Epithelial cell of proximal tubule (primary cell): ENCODE data around the gene DCTN4. TPM values are rescaled to one million over a fixed set of nuclear protein-coding genes. Genes with fewer than 3 reads are reported as not detected.

Source experiments
- DNase-seq: peaks from one replicate; pipeline ENCODE4 v3.0.0-alpha.2; 2011; ENCODE audit warnings: low read depth
- H3K4me3 ChIP-seq: 2 replicates; pipeline ENCODE4 v1.5.1; 2011; ENCODE audit warnings: low read depth, mild to moderate bottlenecking, low read length
- total RNA-seq: library from RNA; depleted of rRNA; stranded (reverse); fragments of >200 nt; gene quantifications from 2 replicates; pipeline ENCODE4 v1.2.3, GENCODE V29; 2015
- TF ChIP-seq, protein P1 (sequence below): conservative IDR thresholded peaks from 2 replicates; pipeline ENCODE4 v1.5.1; 2012; ENCODE audit warnings: low read depth, mild to moderate bottlenecking, low read length

Gene DCTN4
- total RNA-seq, 1 donor from 2014 or later = 29.0 TPM

- TF ChIP-seq, protein P1, sequence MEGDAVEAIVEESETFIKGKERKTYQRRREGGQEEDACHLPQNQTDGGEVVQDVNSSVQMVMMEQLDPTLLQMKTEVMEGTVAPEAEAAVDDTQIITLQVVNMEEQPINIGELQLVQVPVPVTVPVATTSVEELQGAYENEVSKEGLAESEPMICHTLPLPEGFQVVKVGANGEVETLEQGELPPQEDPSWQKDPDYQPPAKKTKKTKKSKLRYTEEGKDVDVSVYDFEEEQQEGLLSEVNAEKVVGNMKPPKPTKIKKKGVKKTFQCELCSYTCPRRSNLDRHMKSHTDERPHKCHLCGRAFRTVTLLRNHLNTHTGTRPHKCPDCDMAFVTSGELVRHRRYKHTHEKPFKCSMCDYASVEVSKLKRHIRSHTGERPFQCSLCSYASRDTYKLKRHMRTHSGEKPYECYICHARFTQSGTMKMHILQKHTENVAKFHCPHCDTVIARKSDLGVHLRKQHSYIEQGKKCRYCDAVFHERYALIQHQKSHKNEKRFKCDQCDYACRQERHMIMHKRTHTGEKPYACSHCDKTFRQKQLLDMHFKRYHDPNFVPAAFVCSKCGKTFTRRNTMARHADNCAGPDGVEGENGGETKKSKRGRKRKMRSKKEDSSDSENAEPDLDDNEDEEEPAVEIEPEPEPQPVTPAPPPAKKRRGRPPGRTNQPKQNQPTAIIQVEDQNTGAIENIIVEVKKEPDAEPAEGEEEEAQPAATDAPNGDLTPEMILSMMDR = no peak
- DNase-seq = no peak
- no peak overlapping the region for H3K4me3 ChIP-seq
Observed at GRCh38 chr5:150675069-150675468, 83.7 kb downstream of the DCTN4 start.

DNA sequence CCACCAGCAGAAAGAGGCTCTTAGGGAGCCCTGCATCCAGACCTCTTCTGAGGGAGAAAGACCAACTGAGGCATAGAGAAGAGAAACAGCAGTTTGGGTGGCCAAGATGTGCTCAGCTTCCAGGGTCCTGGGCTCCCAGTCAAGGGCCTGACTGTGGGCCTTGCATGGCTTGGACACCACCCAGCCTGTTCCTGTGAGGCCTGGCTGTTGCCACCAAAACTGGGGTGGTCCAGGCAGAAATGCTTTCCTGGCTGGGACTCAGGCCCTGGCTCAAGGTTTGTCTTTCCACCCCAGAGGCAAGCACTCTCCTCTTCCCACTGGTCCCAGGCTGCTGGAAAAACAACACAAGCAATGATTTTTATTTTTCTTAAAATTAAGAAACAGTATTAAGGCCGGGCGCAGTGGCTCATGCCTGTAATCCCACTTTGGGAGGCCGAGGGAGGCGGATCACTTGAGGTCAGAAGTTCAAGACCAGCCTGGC is 84.4 kb downstream of the DCTN4 start:
- no peak overlapping the region for H3K4me3 ChIP-seq
- TF ChIP-seq, protein P1 = no peak
- DNase-seq = no peak

DNA sequence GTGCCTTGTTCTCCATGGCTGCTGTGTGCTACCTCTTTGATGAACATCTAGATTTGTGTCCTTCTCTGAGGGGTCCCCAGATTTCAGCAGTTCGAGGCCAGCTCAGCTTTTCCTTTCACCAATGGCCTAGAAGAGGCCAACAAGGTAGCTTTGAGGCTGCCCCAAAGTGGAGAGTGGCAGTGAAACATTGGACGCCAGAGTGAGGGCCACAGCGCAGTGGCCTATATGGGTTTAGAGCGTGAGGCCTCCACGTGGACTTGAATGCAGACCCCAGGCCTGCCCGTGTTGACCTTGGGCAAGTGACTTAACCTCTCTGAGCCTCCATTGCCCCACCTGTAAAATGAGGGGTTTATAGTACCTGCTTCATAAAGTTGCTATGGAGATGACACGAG is 85.9 kb downstream of the DCTN4 start:
- no peak for DNase-seq
- TF ChIP-seq, protein P1 = no peak
- peak overlapping the region; percentile 51 for H3K4me3 ChIP-seq

- H3K4me3 ChIP-seq = peak overlapping the region; percentile 51
- TF ChIP-seq, protein P1 = no peak
- no peak for DNase-seq
Observed at GRCh38 chr5:150672237-150672883, 86.5 kb downstream of the DCTN4 start.

DNA sequence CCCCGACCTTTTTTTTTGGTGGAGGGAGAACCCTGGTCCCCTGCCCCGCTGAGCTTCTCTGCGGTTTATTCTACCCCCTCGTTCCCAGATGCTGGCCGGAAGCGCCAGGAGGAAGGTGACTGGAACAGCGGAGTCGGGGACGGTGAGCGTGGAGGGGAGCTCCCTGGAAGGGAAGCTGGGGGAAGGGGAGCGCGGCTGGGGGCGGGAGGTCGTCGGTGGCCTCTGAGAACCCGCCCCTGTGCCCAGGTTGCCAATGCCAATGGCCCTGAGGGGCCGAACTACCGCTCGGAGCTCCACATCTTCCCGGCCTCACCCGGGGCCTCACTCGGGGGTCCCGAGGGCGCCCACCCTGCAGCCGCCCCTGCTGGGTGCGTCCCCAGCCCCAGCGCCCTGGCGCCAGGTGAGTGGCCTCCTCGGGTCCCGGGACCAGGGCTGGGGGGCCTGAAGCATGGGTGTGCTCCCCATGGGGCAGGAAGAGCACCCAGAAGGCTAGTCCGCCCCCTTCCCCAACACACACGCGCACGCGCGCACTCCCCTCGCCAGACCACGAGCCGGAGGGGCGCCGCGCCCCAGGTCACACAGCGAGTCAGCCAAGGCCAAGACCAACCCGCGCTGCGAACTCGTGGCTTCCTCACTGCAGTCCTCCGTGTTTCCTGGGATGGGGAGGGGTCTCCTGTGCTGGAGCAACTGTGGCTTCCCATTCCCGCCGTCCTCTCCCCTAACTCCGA is 87.1 kb downstream of the DCTN4 start:
- TF ChIP-seq, protein P1 = no peak
- peak overlapping the region; percentile 51 for H3K4me3 ChIP-seq
- DNase-seq = no peak

GRCh38 chr5:150670948-150671310 is 87.9 kb downstream of the DCTN4 start:
- TF ChIP-seq, protein P1 = no peak
- no peak for DNase-seq
- no peak overlapping the region for H3K4me3 ChIP-seq
